ENCODE data around the gene NTSR1.

The NTSR1 gene

GRCh38 chr20:62765021-62765420, 56.4 kb downstream of the NTSR1 start:
- no peak for TF ChIP-seq POLR2AphosphoS5 (IDR thresholded peaks at IDR 0.05; ENCODE audit: low read depth, low read length)
- TF ChIP-seq SIN3A (IDR thresholded peaks at IDR 0.05; ENCODE audit: borderline replicate concordance, insufficient read depth, low read length): no peak
- TF ChIP-seq REST (IDR thresholded peaks at IDR 0.05; ENCODE audit: insufficient read depth in 1 of 2, low read depth in 2 of 2, low read length in 2 of 2): no peak
- TF ChIP-seq TAF1 (IDR thresholded peaks at IDR 0.05; ENCODE audit: borderline replicate concordance, insufficient read depth, low read length): no peak
- no peak for TF ChIP-seq FOXP2 (optimal IDR thresholded peaks at IDR 0.05; ENCODE audit: borderline replicate concordance, extremely low read depth, extremely low read length, insufficient read depth)

GRCh38 chr20:62765432-62766070, 56.9 kb downstream of the NTSR1 start:
- TF ChIP-seq SIN3A (IDR thresholded peaks at IDR 0.05; ENCODE audit: borderline replicate concordance, insufficient read depth, low read length) (no peak), POLR2AphosphoS5 (IDR thresholded peaks at IDR 0.05; ENCODE audit: low read depth, low read length) (no peak), FOXP2 (optimal IDR thresholded peaks at IDR 0.05; ENCODE audit: borderline replicate concordance, extremely low read depth, extremely low read length, insufficient read depth) (no peak), REST (IDR thresholded peaks at IDR 0.05; ENCODE audit: insufficient read depth in 1 of 2, low read depth in 2 of 2, low read length in 2 of 2) (no peak), TAF1 (IDR thresholded peaks at IDR 0.05; ENCODE audit: borderline replicate concordance, insufficient read depth, low read length) (no peak)

GRCh38 chr20:62766071-62766450, 57.4 kb downstream of the NTSR1 start:
- TF ChIP-seq REST (IDR thresholded peaks at IDR 0.05; ENCODE audit: insufficient read depth in 1 of 2, low read depth in 2 of 2, low read length in 2 of 2) (no peak), TAF1 (IDR thresholded peaks at IDR 0.05; ENCODE audit: borderline replicate concordance, insufficient read depth, low read length) (no peak), POLR2AphosphoS5 (IDR thresholded peaks at IDR 0.05; ENCODE audit: low read depth, low read length) (no peak), FOXP2 (optimal IDR thresholded peaks at IDR 0.05; ENCODE audit: borderline replicate concordance, extremely low read depth, extremely low read length, insufficient read depth) (no peak), SIN3A (IDR thresholded peaks at IDR 0.05; ENCODE audit: borderline replicate concordance, insufficient read depth, low read length) (no peak)

- no peak for TF ChIP-seq TAF1 (IDR thresholded peaks at IDR 0.05; ENCODE audit: borderline replicate concordance, insufficient read depth, low read length)
- no peak for TF ChIP-seq POLR2AphosphoS5 (IDR thresholded peaks at IDR 0.05; ENCODE audit: low read depth, low read length)
- no peak for TF ChIP-seq FOXP2 (optimal IDR thresholded peaks at IDR 0.05; ENCODE audit: borderline replicate concordance, extremely low read depth, extremely low read length, insufficient read depth)
- no peak for TF ChIP-seq SIN3A (IDR thresholded peaks at IDR 0.05; ENCODE audit: borderline replicate concordance, insufficient read depth, low read length)
- TF ChIP-seq REST (IDR thresholded peaks at IDR 0.05; ENCODE audit: insufficient read depth in 1 of 2, low read depth in 2 of 2, low read length in 2 of 2): no peak
Observed at GRCh38 chr20:62766716-62767115, 58.1 kb downstream of the NTSR1 start.

GRCh38 chr20:62768234-62768546, 59.6 kb downstream of the NTSR1 start:
- no peak for TF ChIP-seq REST (IDR thresholded peaks at IDR 0.05; ENCODE audit: insufficient read depth in 1 of 2, low read depth in 2 of 2, low read length in 2 of 2)
- TF ChIP-seq SIN3A (IDR thresholded peaks at IDR 0.05; ENCODE audit: borderline replicate concordance, insufficient read depth, low read length): no peak
- TF ChIP-seq TAF1 (IDR thresholded peaks at IDR 0.05; ENCODE audit: borderline replicate concordance, insufficient read depth, low read length): no peak
- no peak for TF ChIP-seq FOXP2 (optimal IDR thresholded peaks at IDR 0.05; ENCODE audit: borderline replicate concordance, extremely low read depth, extremely low read length, insufficient read depth)
- no peak for TF ChIP-seq POLR2AphosphoS5 (IDR thresholded peaks at IDR 0.05; ENCODE audit: low read depth, low read length)
